Measurements from ENCODE around the gene TPR. TPM values are rescaled to one million over a fixed set of nuclear protein-coding genes. Genes with fewer than 3 reads are reported as not detected.
A peak's percentile ranks its signal among the peaks of the same experiment; 100 is the strongest.

The TPR gene
- total RNA-seq, 1 experiment from 2014 or later, result 107 TPM

GRCh38 chr1:186330758-186331157 is 44.3 kb downstream of the TPR start:
- no peak overlapping the region for H3K9ac ChIP-seq (ENCODE audit: extremely low read depth, insufficient read length, low read length)
- H4K91ac ChIP-seq (ENCODE audit: insufficient read length, low read depth, low read length), result no peak overlapping the region
- H4K20me1 ChIP-seq (ENCODE audit: control insufficient read depth, insufficient read depth, insufficient read length), result no peaks in the 10 kb centered on the region
- no peak overlapping the region for H2BK5ac ChIP-seq (ENCODE audit: insufficient read length, low read length)
- no peak overlapping the region for H2BK120ac ChIP-seq (ENCODE audit: low read depth, low read length, poor library complexity, severe bottlenecking)
- H3K36me3 Mint-ChIP-seq (ENCODE audit: insufficient read depth in 1 of 3, low read depth in 3 of 3), result peaks cover 27 to 66% (median 64%) of the 10 kb centered on the region in 3 experiments; a peak in 6 of 7 replicates
- no peak overlapping the region for H2AK5ac ChIP-seq (ENCODE audit: insufficient read length, low read length)
- no peak overlapping the region for H3K4me3 Mint-ChIP-seq
- no peak overlapping the region for H3K4ac ChIP-seq (ENCODE audit: low read depth, low read length)
- peak; percentile 63 for TF ChIP-seq CTCF (conservative IDR thresholded peaks at IDR 0.05)
- H2AFZ ChIP-seq (ENCODE audit: low read length), result no peak overlapping the region
- no peak overlapping the region for H3K27ac ChIP-seq (ENCODE audit: insufficient read length, low read depth, low read length)
- H3K27ac Mint-ChIP-seq, result no peak overlapping the region
- no peak overlapping the region for H3K23ac ChIP-seq (ENCODE audit: insufficient read length, low read depth, low read length)
- H3K14ac ChIP-seq (ENCODE audit: insufficient read depth, low read length), result no peak overlapping the region
- H3K27me3 ChIP-seq (ENCODE audit: insufficient read depth, low read length), result no peaks in the 10 kb centered on the region
- no peak overlapping the region for H3T11ph ChIP-seq (ENCODE audit: low read length)
- H3K27me3 Mint-ChIP-seq (ENCODE audit: low read depth), result no peaks in the 10 kb centered on the region
- H3K23me2 ChIP-seq (ENCODE audit: insufficient read length, low read depth, low read length, poor library complexity, severe bottlenecking), result no peaks in the 10 kb centered on the region
- WGBS (ENCODE audit: extremely low coverage, insufficient read length, low lambda C conversion rate), result no CpG with 5 or more reads among the region's 1 CpG
- no peaks in the 10 kb centered on the region for H3K4me1 Mint-ChIP-seq
- H3K4me2 ChIP-seq (ENCODE audit: insufficient read depth, insufficient read length, low read length), result no peak overlapping the region
- no peak overlapping the region for H4K8ac ChIP-seq (replicated peaks; ENCODE audit: insufficient read length, low read depth, low read length)
- no peak overlapping the region for H2BK12ac ChIP-seq (ENCODE audit: insufficient read length, low read depth, low read length)
- no peaks in the 10 kb centered on the region for H3K4me1 ChIP-seq (ENCODE audit: insufficient read depth, low read length)
- no peaks in the 10 kb centered on the region for H3K9me3 ChIP-seq (ENCODE audit: control insufficient read depth, low read depth, low read length)
- no peak overlapping the region for H3K18ac ChIP-seq (ENCODE audit: insufficient read length, low read depth, low read length)
- no peak overlapping the region for H2BK15ac ChIP-seq (ENCODE audit: low read depth, low read length)
- DNase-seq, result no peak
- no peak overlapping the region for H3K56ac ChIP-seq (ENCODE audit: insufficient read length, low read depth, low read length)
- no peaks in the 10 kb centered on the region for H3K9me3 Mint-ChIP-seq
- H4K5ac ChIP-seq (ENCODE audit: insufficient read length, low read depth, low read length), result no peak overlapping the region
- no peaks in the 10 kb centered on the region for H3K79me1 ChIP-seq (ENCODE audit: insufficient read depth, low read depth, low read length, poor library complexity, severe bottlenecking)
- H3K79me2 ChIP-seq (ENCODE audit: insufficient read depth, low read length), result no peaks in the 10 kb centered on the region
- no peak overlapping the region for H2BK20ac ChIP-seq (ENCODE audit: low read depth, low read length, poor library complexity, severe bottlenecking)
